H9 (cell line): ENCODE measurements around the gene SH3GL2. TPM values are rescaled to one million over a fixed set of nuclear protein-coding genes. Genes with fewer than 3 reads are reported as not detected.

Experiments
- DNase-seq: peaks from one replicate; pipeline ENCODE4 v3.0.0-alpha.2; 2017
- H2AFZ ChIP-seq: one replicate; pipeline ENCODE4 v1.6.1; 2013; ENCODE audit warnings: mild to moderate bottlenecking, low read length, control low read depth, moderate library complexity
- H2AK5ac ChIP-seq: 2 replicates; pipeline ENCODE4 v1.6.1; 2013; ENCODE audit warnings: low read length, control low read depth, mixed read lengths; ENCODE audit not compliant: insufficient read length
- H2BK120ac ChIP-seq: one replicate; pipeline ENCODE4 v1.6.1; 2013; ENCODE audit warnings: low read depth, mild to moderate bottlenecking, low read length, control low read depth, inconsistent platforms; ENCODE audit not compliant: poor library complexity, severe bottlenecking
- H2BK12ac ChIP-seq: 2 replicates; pipeline ENCODE4 v1.6.1; 2013; ENCODE audit warnings: low read length, control low read depth, mixed read lengths, low read depth; ENCODE audit not compliant: insufficient read length
- H2BK15ac ChIP-seq: 2 replicates; pipeline ENCODE4 v1.6.1; 2013; ENCODE audit warnings: low read depth, low read length, control low read depth
- H2BK20ac ChIP-seq: one replicate; pipeline ENCODE4 v1.6.1; 2013; ENCODE audit warnings: low read depth, mild to moderate bottlenecking, low read length, control low read depth, inconsistent platforms; ENCODE audit not compliant: poor library complexity, severe bottlenecking
- H2BK5ac ChIP-seq: 2 replicates; pipeline ENCODE4 v1.6.1; 2013; ENCODE audit warnings: low read length, control low read depth, mixed read lengths; ENCODE audit not compliant: insufficient read length
- H3K14ac ChIP-seq: 2 replicates; pipeline ENCODE4 v1.6.1; 2013; ENCODE audit warnings: low read length, control low read depth; ENCODE audit not compliant: insufficient read depth
- H3K18ac ChIP-seq: 2 replicates; pipeline ENCODE4 v1.6.1; 2013; ENCODE audit warnings: low read depth, mild to moderate bottlenecking, mixed read lengths, low read length, control low read depth; ENCODE audit not compliant: insufficient read length
- H3K23ac ChIP-seq: 2 replicates; pipeline ENCODE4 v1.6.1; 2013; ENCODE audit warnings: low read length, control low read depth, mixed read lengths, low read depth; ENCODE audit not compliant: insufficient read length
- H3K23me2 ChIP-seq: 2 replicates; pipeline ENCODE4 v1.6.1; 2013; ENCODE audit warnings: low read depth, mild to moderate bottlenecking, mixed read lengths, low read length, control low read depth; ENCODE audit not compliant: insufficient read length, poor library complexity, severe bottlenecking
- H3K27ac ChIP-seq: 2 replicates; pipeline ENCODE4 v1.5.1; 2013; ENCODE audit warnings: low read length, control low read depth, mixed read lengths, low read depth; ENCODE audit not compliant: insufficient read length
- H3K27me3 ChIP-seq: 2 replicates; pipeline ENCODE4 v1.6.1; 2013; ENCODE audit warnings: low read length, control low read depth, inconsistent platforms; ENCODE audit not compliant: insufficient read depth
- H3K4ac ChIP-seq: 2 replicates; pipeline ENCODE4 v1.6.1; 2013; ENCODE audit warnings: low read depth, mild to moderate bottlenecking, control low read depth, inconsistent platforms, low read length, moderate library complexity
- H3K4me1 ChIP-seq: 2 replicates; pipeline ENCODE4 v1.6.1; 2013; ENCODE audit warnings: low read length, control low read depth, inconsistent platforms; ENCODE audit not compliant: insufficient read depth
- H3K4me2 ChIP-seq: 2 replicates; pipeline ENCODE4 v1.6.1; 2013; ENCODE audit warnings: low read length, control low read depth, mixed read lengths; ENCODE audit not compliant: insufficient read length, insufficient read depth
- H3K56ac ChIP-seq: 2 replicates; pipeline ENCODE4 v1.6.1; 2013; ENCODE audit warnings: low read depth, mild to moderate bottlenecking, mixed read lengths, low read length, control low read depth; ENCODE audit not compliant: insufficient read length
- H3K79me1 ChIP-seq: 2 replicates; pipeline ENCODE4 v1.6.1; 2013; ENCODE audit warnings: low read depth, mild to moderate bottlenecking, moderate library complexity, low read length, control low read depth, inconsistent platforms; ENCODE audit not compliant: insufficient read depth, poor library complexity, severe bottlenecking
- H3K79me2 ChIP-seq: 2 replicates; pipeline ENCODE4 v1.6.1; 2013; ENCODE audit warnings: low read length, control low read depth, inconsistent platforms; ENCODE audit not compliant: insufficient read depth
- H3K9ac ChIP-seq: 2 replicates; pipeline ENCODE4 v1.6.1; 2013; ENCODE audit warnings: low read length, control low read depth, mixed read lengths; ENCODE audit not compliant: insufficient read length; ENCODE audit errors: extremely low read depth
- H3K9me3 ChIP-seq: one replicate; pipeline ENCODE4 v1.6.1; 2013; ENCODE audit warnings: low read depth, low read length, inconsistent platforms; ENCODE audit not compliant: control insufficient read depth
- H3T11ph ChIP-seq: one replicate; pipeline ENCODE4 v1.6.1; 2013; ENCODE audit warnings: mild to moderate bottlenecking, low read length, control low read depth, inconsistent platforms
- H4K20me1 ChIP-seq: one replicate; pipeline ENCODE4 v1.6.1; 2013; ENCODE audit not compliant: control insufficient read depth, insufficient read length, insufficient read depth
- H4K5ac ChIP-seq: 2 replicates; pipeline ENCODE4 v1.6.1; 2013; ENCODE audit warnings: low read depth, mild to moderate bottlenecking, mixed read lengths, low read length, control low read depth; ENCODE audit not compliant: insufficient read length
- H4K8ac ChIP-seq: replicated peaks from 2 replicates; pipeline ENCODE4 v1.6.1; 2013; ENCODE audit warnings: low read length, control low read depth, mixed read lengths, low read depth; ENCODE audit not compliant: insufficient read length
- H4K91ac ChIP-seq: 2 replicates; pipeline ENCODE4 v1.6.1; 2013; ENCODE audit warnings: low read depth, mild to moderate bottlenecking, moderate library complexity, mixed read lengths, low read length, control low read depth; ENCODE audit not compliant: insufficient read length
- H3K27ac Mint-ChIP-seq, 3 experiments: 2 replicates in 2 of 3; 3 replicates in 1 of 3; pipeline ENCODE4 v1.8.0; 2020 to 2021; ENCODE audit warnings: mixed read lengths in 3 of 3, mild to moderate bottlenecking in 1 of 3, moderate library complexity in 1 of 3
- H3K27me3 Mint-ChIP-seq: 2 replicates; pipeline ENCODE4 v1.8.0; 2021; ENCODE audit warnings: low read depth, mild to moderate bottlenecking, moderate library complexity, mixed read lengths
- H3K36me3 Mint-ChIP-seq, 3 experiments: 2 replicates in 2 of 3; 3 replicates in 1 of 3; pipeline ENCODE4 v1.8.0; 2020 to 2021; ENCODE audit warnings: low read depth in 3 of 3, mixed read lengths in 3 of 3; ENCODE audit not compliant: insufficient read depth in 1 of 3
- H3K4me1 Mint-ChIP-seq, 2 experiments: 2 replicates each; pipeline ENCODE4 v1.8.0; 2020; ENCODE audit warnings: mixed read lengths in 2 of 2
- H3K4me3 Mint-ChIP-seq, 2 experiments: 2 replicates in 1 of 2; 3 replicates in 1 of 2; pipeline ENCODE4 v1.8.0; 2020 to 2021; ENCODE audit warnings: mild to moderate bottlenecking in 2 of 2, mixed read lengths in 2 of 2, moderate library complexity in 1 of 2
- H3K9me3 Mint-ChIP-seq, 2 experiments: 2 replicates in 1 of 2; 3 replicates in 1 of 2; pipeline ENCODE4 v1.8.0; 2020; ENCODE audit warnings: mild to moderate bottlenecking in 2 of 2, mixed read lengths in 2 of 2, moderate library complexity in 1 of 2
- CTCF ChIP-seq: fragments of 200-600 bp; sonication (generic); conservative IDR thresholded peaks from 3 replicates; pipeline ENCODE4 v1.8.0; 2021; ENCODE audit warnings: antibody characterized with exemption, mild to moderate bottlenecking
- WGBS: extraction: QIAGEN DNeasy Blood & Tissue Kit; methylation state at CpG from one replicate; pipeline ENCODE4 v1.1.7; 2013; ENCODE audit warnings: missing lambda C conversion rate, low lambda C conversion rate, mixed read lengths; ENCODE audit not compliant: insufficient read length; ENCODE audit errors: extremely low coverage; 5-methylcytosine and 5-hydroxymethylcytosine counted together
- total RNA-seq: library from RNA; stranded (reverse); gene quantifications from 2 replicates; pipeline ENCODE4 v1.2.1, GENCODE V29; 2021

SH3GL2 gene
- total RNA-seq, 1 experiment from 2014 or later, result 6.5 TPM

DNA sequence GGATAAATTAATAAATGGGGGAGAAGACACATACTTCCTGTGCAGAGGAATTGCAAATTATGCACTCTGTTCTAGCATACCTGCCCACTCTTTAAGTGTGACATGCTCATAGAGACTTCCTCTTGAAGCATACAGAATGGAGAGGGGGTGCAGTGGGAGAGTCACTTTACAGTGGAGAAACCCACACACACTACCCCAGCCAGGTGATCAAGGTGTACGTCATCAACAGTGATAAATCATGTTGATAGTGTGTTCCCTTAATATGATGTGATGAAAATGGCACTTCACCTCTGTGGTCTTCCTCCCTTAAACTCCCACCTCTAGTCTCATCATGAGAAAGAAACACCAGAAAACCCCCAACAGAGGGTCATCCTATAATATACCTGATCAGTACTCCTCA is 110.0 kb downstream of the SH3GL2 start:
- no peaks in the 10 kb centered on the region for H3K79me1 ChIP-seq
- DNase-seq, result no peak
- H2AFZ ChIP-seq, result no peak overlapping the region
- no peak overlapping the region for H2BK5ac ChIP-seq
- no peaks in the 10 kb centered on the region for H3K23me2 ChIP-seq
- no peak overlapping the region for H3K18ac ChIP-seq
- H2BK20ac ChIP-seq, result no peak overlapping the region
- H3K56ac ChIP-seq, result no peak overlapping the region
- Mint-ChIP-seq H3K27me3 (no peaks in the 10 kb centered on the region), H3K4me1 (peaks cover 2% of the 10 kb centered on the region in 2 experiments; a peak in 3 of 4 replicates), H3K9me3 (peaks cover 10 to 12% of the 10 kb centered on the region in 2 experiments; a peak in 4 of 5 replicates), H3K27ac (no peak overlapping the region), H3K4me3 (no peak overlapping the region), H3K36me3 (peaks cover 0 to 11% (median 0%) of the 10 kb centered on the region in 3 experiments; a peak in 4 of 7 replicates)
- no peak overlapping the region for H2AK5ac ChIP-seq
- no peak overlapping the region for H3K14ac ChIP-seq
- H3K9me3 ChIP-seq, result no peaks in the 10 kb centered on the region
- H3K4ac ChIP-seq, result no peak overlapping the region
- no CpG with 5 or more reads among the region's 1 CpG for WGBS
- H3K27ac ChIP-seq, result no peak overlapping the region
- no peak overlapping the region for H2BK120ac ChIP-seq
- H3K23ac ChIP-seq, result no peak overlapping the region
- H4K20me1 ChIP-seq, result no peaks in the 10 kb centered on the region
- H2BK12ac ChIP-seq, result no peak overlapping the region
- H4K8ac ChIP-seq, result no peak overlapping the region
- no peaks in the 10 kb centered on the region for H3K79me2 ChIP-seq
- H3K4me1 ChIP-seq, result no peaks in the 10 kb centered on the region
- no peak overlapping the region for H3K9ac ChIP-seq
- H2BK15ac ChIP-seq, result no peak overlapping the region
- no peak overlapping the region for H4K91ac ChIP-seq
- no peaks in the 10 kb centered on the region for H3K27me3 ChIP-seq
- no peak overlapping the region for H4K5ac ChIP-seq
- TF ChIP-seq CTCF, result no peak
- no peak overlapping the region for H3K4me2 ChIP-seq
- no peak overlapping the region for H3T11ph ChIP-seq
